ENCODE results near the gene PPP1CC. TPM values are rescaled to one million over a fixed set of nuclear protein-coding genes. Genes with fewer than 3 reads are reported as not detected.

The PPP1CC gene
- total RNA-seq, 1 donor, result 107 TPM

DNA sequence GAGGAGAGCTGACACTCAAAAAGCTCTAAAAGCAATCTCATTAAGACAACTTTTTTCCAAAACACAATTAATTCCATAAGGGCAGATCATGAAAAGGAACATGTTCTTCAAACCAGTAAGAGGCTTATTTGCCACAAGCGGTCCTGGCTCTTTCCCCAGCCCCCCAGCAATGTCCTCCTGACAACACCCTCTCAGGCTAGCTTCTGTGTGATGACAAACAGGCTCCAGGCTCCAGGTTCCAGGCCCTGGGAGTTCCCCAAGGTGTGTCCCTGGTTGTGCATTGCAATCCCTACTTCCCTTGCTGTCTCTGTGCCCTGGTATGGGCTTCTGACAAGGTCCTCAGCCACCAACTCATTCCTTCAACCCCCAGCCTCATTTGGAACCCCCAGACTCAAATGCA, 62.7 kb downstream of the PPP1CC start:
- Histone ChIP-seq H3K27ac (ENCODE audit: low read depth, low read length) (no peak overlapping the region), H3K9me3 (ENCODE audit: low read depth, low read length) (no peaks in the 10 kb centered on the region), H3K27me3 (ENCODE audit: insufficient read depth, low read length) (no peaks in the 10 kb centered on the region), H3K4me3 (ENCODE audit: insufficient read depth, low read length) (no peak overlapping the region), H3K36me3 (ENCODE audit: insufficient read depth, low read length) (no peaks in the 10 kb centered on the region), H3K4me1 (ENCODE audit: insufficient read depth, low read length) (no peaks in the 10 kb centered on the region), H4K20me1 (ENCODE audit: insufficient read depth, low read length) (no peaks in the 10 kb centered on the region), H3K79me2 (ENCODE audit: insufficient read depth, low read length) (no peaks in the 10 kb centered on the region), H3K4me2 (ENCODE audit: insufficient read depth, low read length) (no peak overlapping the region), H2AFZ (ENCODE audit: low read length) (no peak overlapping the region)
- TF ChIP-seq, protein P1, sequence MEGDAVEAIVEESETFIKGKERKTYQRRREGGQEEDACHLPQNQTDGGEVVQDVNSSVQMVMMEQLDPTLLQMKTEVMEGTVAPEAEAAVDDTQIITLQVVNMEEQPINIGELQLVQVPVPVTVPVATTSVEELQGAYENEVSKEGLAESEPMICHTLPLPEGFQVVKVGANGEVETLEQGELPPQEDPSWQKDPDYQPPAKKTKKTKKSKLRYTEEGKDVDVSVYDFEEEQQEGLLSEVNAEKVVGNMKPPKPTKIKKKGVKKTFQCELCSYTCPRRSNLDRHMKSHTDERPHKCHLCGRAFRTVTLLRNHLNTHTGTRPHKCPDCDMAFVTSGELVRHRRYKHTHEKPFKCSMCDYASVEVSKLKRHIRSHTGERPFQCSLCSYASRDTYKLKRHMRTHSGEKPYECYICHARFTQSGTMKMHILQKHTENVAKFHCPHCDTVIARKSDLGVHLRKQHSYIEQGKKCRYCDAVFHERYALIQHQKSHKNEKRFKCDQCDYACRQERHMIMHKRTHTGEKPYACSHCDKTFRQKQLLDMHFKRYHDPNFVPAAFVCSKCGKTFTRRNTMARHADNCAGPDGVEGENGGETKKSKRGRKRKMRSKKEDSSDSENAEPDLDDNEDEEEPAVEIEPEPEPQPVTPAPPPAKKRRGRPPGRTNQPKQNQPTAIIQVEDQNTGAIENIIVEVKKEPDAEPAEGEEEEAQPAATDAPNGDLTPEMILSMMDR (IDR thresholded peaks at IDR 0.05; ENCODE audit: extremely low read depth, low read depth, low read length), result no peak
- DNase-seq (ENCODE audit: insufficient read length, low spot score, missing footprints), result peak; percentile 34

DNA sequence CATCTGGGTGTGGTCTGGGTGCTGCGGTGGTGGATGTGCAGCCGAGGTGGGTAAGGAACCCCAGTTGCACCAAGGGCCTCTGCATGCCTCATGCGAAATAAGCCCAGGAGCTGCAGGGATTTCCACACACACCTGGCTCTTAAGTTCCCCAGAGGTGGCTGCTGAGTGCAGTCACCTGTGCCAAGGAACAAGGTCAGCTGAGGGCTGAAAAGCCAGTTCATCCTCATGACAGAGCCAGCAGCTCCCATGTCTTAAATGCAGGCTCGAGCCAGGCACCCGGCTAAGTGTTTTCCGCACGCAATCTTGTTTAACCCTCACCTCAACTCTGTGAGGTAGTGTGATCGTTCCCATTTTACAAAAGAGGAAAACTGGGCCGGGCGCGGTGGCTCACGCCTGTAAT, 63.5 kb downstream of the PPP1CC start:
- H3K4me1 ChIP-seq (ENCODE audit: insufficient read depth, low read length), result no peaks in the 10 kb centered on the region
- TF ChIP-seq, protein P1 (IDR thresholded peaks at IDR 0.05; ENCODE audit: extremely low read depth, low read depth, low read length), result no peak
- no peak overlapping the region for H3K4me3 ChIP-seq (ENCODE audit: insufficient read depth, low read length)
- H3K79me2 ChIP-seq (ENCODE audit: insufficient read depth, low read length), result no peaks in the 10 kb centered on the region
- no peak for DNase-seq (ENCODE audit: insufficient read length, low spot score, missing footprints)
- H3K4me2 ChIP-seq (ENCODE audit: insufficient read depth, low read length), result no peak overlapping the region
- no peaks in the 10 kb centered on the region for H3K36me3 ChIP-seq (ENCODE audit: insufficient read depth, low read length)
- no peak overlapping the region for H3K27ac ChIP-seq (ENCODE audit: low read depth, low read length)
- H4K20me1 ChIP-seq (ENCODE audit: insufficient read depth, low read length), result no peaks in the 10 kb centered on the region
- H3K9me3 ChIP-seq (ENCODE audit: low read depth, low read length), result no peaks in the 10 kb centered on the region
- H2AFZ ChIP-seq (ENCODE audit: low read length), result no peak overlapping the region
- no peaks in the 10 kb centered on the region for H3K27me3 ChIP-seq (ENCODE audit: insufficient read depth, low read length)

GRCh38 chr12:110677982-110678381, 64.7 kb downstream of the PPP1CC start:
- H3K79me2 ChIP-seq (ENCODE audit: insufficient read depth, low read length), result no peaks in the 10 kb centered on the region
- H3K9me3 ChIP-seq (ENCODE audit: low read depth, low read length), result no peaks in the 10 kb centered on the region
- H3K27ac ChIP-seq (ENCODE audit: low read depth, low read length), result no peak overlapping the region
- TF ChIP-seq, protein P1 (IDR thresholded peaks at IDR 0.05; ENCODE audit: extremely low read depth, low read depth, low read length), result no peak
- no peaks in the 10 kb centered on the region for H3K27me3 ChIP-seq (ENCODE audit: insufficient read depth, low read length)
- H3K4me1 ChIP-seq (ENCODE audit: insufficient read depth, low read length), result no peaks in the 10 kb centered on the region
- H4K20me1 ChIP-seq (ENCODE audit: insufficient read depth, low read length), result no peaks in the 10 kb centered on the region
- H2AFZ ChIP-seq (ENCODE audit: low read length), result no peak overlapping the region
- H3K36me3 ChIP-seq (ENCODE audit: insufficient read depth, low read length), result no peaks in the 10 kb centered on the region
- H3K4me2 ChIP-seq (ENCODE audit: insufficient read depth, low read length), result no peak overlapping the region
- DNase-seq (ENCODE audit: insufficient read length, low spot score, missing footprints), result no peak
- no peak overlapping the region for H3K4me3 ChIP-seq (ENCODE audit: insufficient read depth, low read length)

DNA sequence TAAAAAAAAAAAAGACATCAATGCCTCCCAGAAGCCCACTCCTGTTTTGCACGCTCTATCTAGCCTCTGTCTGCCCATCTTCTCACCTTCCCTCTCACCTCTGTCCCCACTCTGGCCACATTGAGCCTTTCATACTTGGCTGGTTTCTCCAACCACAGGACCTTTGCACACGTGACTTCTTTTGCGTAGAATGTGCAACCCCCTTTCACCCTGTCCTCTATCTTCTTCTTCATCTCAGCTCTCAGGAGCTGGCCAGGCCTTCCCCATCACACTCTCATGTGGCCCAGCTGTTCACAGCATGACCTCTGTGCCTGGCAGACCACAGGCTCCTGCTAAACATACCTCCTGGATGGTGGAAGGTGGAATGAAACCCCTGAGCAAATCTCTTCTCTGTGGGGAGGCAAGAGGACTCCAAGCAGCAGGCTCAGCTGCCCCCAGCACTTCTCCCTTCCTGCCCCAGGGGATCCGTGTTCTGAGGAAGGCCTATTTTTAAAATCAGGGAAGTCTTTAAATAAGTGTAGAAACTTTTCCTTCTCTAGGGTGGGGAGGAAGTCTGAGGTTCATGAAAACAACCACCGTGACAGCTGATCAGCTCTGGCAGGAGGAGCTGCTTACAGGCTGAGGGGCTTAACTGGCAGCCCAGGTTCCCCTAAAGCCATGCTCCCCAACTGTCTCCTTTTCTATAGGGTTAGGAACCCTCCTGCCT, 65.3 kb downstream of the PPP1CC start:
- H3K4me3 ChIP-seq (ENCODE audit: insufficient read depth, low read length), result no peak overlapping the region
- H3K27ac ChIP-seq (ENCODE audit: low read depth, low read length), result no peak overlapping the region
- no peaks in the 10 kb centered on the region for H4K20me1 ChIP-seq (ENCODE audit: insufficient read depth, low read length)
- TF ChIP-seq, protein P1 (IDR thresholded peaks at IDR 0.05; ENCODE audit: extremely low read depth, low read depth, low read length), result no peak
- no peak overlapping the region for H2AFZ ChIP-seq (ENCODE audit: low read length)
- H3K79me2 ChIP-seq (ENCODE audit: insufficient read depth, low read length), result no peaks in the 10 kb centered on the region
- DNase-seq (ENCODE audit: insufficient read length, low spot score, missing footprints), result peak; percentile 51
- no peaks in the 10 kb centered on the region for H3K9me3 ChIP-seq (ENCODE audit: low read depth, low read length)
- no peak overlapping the region for H3K4me2 ChIP-seq (ENCODE audit: insufficient read depth, low read length)
- no peaks in the 10 kb centered on the region for H3K36me3 ChIP-seq (ENCODE audit: insufficient read depth, low read length)
- H3K4me1 ChIP-seq (ENCODE audit: insufficient read depth, low read length), result no peaks in the 10 kb centered on the region
- no peaks in the 10 kb centered on the region for H3K27me3 ChIP-seq (ENCODE audit: insufficient read depth, low read length)
